PC-9 (cell line): ENCODE results near the gene COPZ1. TPM values are rescaled to one million over a fixed set of nuclear protein-coding genes. Genes with fewer than 3 reads are reported as not detected.
"Not testable (repeated sequence)": the region's sequence is repeated elsewhere in the genome, so short reads cannot be mapped to it uniquely, and the experiment has no call there.

Experiments used
- BruUV-seq: library from RNA; stranded (reverse); fragments of 400-500 nt; replicated peaks from 2 replicates; lab custom pipeline; 2021; lab: Mats Ljungman, UMichigan
- CTCF ChIA-PET: fragments of 300-600 bp; sonication (Branson Sonifier 250); formaldehyde crosslinking; loops from one replicate; lab custom pipeline; 2022; ENCODE audit warnings: antibody characterized with exemption; lab: Charles Lee
- POLR2A ChIA-PET: fragments of 300-600 bp; sonication (Branson Sonifier 250); formaldehyde crosslinking; loops from one replicate; lab custom pipeline; 2022; ENCODE audit warnings: antibody characterized with exemption; ENCODE audit not compliant: unreplicated experiment; lab: Charles Lee
- DNase-seq, 2 experiments: peaks; one replicate each; pipeline versions ENCODE4 v3.0.0 to v3.0.0-alpha.2; 2015 to 2022; ENCODE audit warnings: mixed read lengths in 1 of 2
- H2AFZ ChIP-seq: fragments of 200-600 bp; sonication (generic); 2 replicates; pipeline ENCODE4 v1.8.1; 2017; ENCODE audit warnings: antibody characterized with exemption
- H3F3A ChIP-seq: fragments of 200-600 bp; sonication (generic); 2 replicates; pipeline ENCODE4 v1.8.1; 2017; ENCODE audit warnings: antibody characterized with exemption, mild to moderate bottlenecking, low read depth; ENCODE audit not compliant: insufficient read depth
- H3K27ac ChIP-seq: fragments of 200-600 bp; sonication (generic); 2 replicates; pipeline ENCODE4 v1.6.1; 2016; ENCODE audit warnings: mixed run types
- H3K27me3 ChIP-seq: fragments of 200-600 bp; sonication (generic); 2 replicates; pipeline ENCODE4 v1.6.1; 2016; ENCODE audit warnings: low read depth, mixed run types; ENCODE audit not compliant: insufficient read depth
- H3K36me3 ChIP-seq: fragments of 200-600 bp; sonication (generic); 2 replicates; pipeline ENCODE4 v1.6.1; 2016; ENCODE audit warnings: low read depth, mixed run types
- H3K4me1 ChIP-seq: fragments of 200-600 bp; sonication (generic); replicated peaks from 2 replicates; pipeline ENCODE4 v1.6.1; 2016; ENCODE audit warnings: mixed run types; ENCODE audit not compliant: insufficient read depth
- H3K4me2 ChIP-seq: fragments of 200-600 bp; sonication (generic); 2 replicates; pipeline ENCODE4 v1.6.1; 2017; ENCODE audit warnings: mixed run types
- H3K4me3 ChIP-seq: fragments of 200-600 bp; sonication (generic); 2 replicates; pipeline ENCODE4 v1.6.1; 2016; ENCODE audit warnings: mixed run types
- H3K79me2 ChIP-seq: fragments of 200-600 bp; sonication (generic); 2 replicates; pipeline ENCODE4 v1.6.1; 2017; ENCODE audit warnings: low read depth, mixed run types
- H3K9me2 ChIP-seq: fragments of 200-600 bp; sonication (generic); 2 replicates; pipeline ENCODE4 v1.8.1; 2017; ENCODE audit warnings: mild to moderate bottlenecking; ENCODE audit not compliant: insufficient read depth
- H3K9me3 ChIP-seq: fragments of 200-600 bp; sonication (generic); 2 replicates; pipeline ENCODE4 v1.8.1; 2016; ENCODE audit warnings: low read depth; ENCODE audit not compliant: insufficient read depth
- H4K20me1 ChIP-seq: fragments of 200-600 bp; sonication (generic); 2 replicates; pipeline ENCODE4 v1.8.1; 2017; ENCODE audit not compliant: insufficient read depth
- EZH2 ChIP-seq: fragments of 200-600 bp; sonication (generic); IDR thresholded peaks from 2 replicates; pipeline ENCODE4 v1.8.0; 2017; ENCODE audit warnings: antibody characterized with exemption, low read depth
- intact Hi-C: fragments of 100-400 bp; cut with micrococcal nuclease; formaldehyde crosslinking; loops from one replicate; pipeline ENCODE4 v1.10.0; 2022; ENCODE audit not compliant: unreplicated experiment
- total RNA-seq: library from RNA; stranded (reverse); gene quantifications from 2 replicates; pipeline ENCODE4 v1.2.3, GENCODE V29; 2021
- TF ChIP-seq, protein P1 (sequence below): fragments of 200-600 bp; sonication (generic); conservative IDR thresholded peaks from 2 replicates; pipeline ENCODE4 v1.6.1; 2017; ENCODE audit warnings: mixed run types, antibody characterized with exemption, mild to moderate bottlenecking, moderate library complexity

COPZ1 gene
- total RNA-seq, 1 experiment from 2014 or later, result 232 TPM

- H3K27me3 ChIP-seq, result no peaks in the 10 kb centered on the region
- H3K36me3 ChIP-seq, result peaks cover 69% of the 10 kb centered on the region
- H3K9me3 ChIP-seq, result no peaks in the 10 kb centered on the region
- intact Hi-C loops, result no loop called here
- no peak overlapping the region for H2AFZ ChIP-seq
- peak overlapping the region; percentile 94 for H3K27ac ChIP-seq
- TF ChIP-seq EZH2, result no peak
- TF ChIP-seq, protein P1, sequence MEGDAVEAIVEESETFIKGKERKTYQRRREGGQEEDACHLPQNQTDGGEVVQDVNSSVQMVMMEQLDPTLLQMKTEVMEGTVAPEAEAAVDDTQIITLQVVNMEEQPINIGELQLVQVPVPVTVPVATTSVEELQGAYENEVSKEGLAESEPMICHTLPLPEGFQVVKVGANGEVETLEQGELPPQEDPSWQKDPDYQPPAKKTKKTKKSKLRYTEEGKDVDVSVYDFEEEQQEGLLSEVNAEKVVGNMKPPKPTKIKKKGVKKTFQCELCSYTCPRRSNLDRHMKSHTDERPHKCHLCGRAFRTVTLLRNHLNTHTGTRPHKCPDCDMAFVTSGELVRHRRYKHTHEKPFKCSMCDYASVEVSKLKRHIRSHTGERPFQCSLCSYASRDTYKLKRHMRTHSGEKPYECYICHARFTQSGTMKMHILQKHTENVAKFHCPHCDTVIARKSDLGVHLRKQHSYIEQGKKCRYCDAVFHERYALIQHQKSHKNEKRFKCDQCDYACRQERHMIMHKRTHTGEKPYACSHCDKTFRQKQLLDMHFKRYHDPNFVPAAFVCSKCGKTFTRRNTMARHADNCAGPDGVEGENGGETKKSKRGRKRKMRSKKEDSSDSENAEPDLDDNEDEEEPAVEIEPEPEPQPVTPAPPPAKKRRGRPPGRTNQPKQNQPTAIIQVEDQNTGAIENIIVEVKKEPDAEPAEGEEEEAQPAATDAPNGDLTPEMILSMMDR, result no peak
- peak overlapping the region; percentile 98 for H3K4me2 ChIP-seq
- CTCF ChIA-PET, result no interaction called here
- H3K4me1 ChIP-seq, result peaks cover 39% of the 10 kb centered on the region
- peaks cover 67% of the 10 kb centered on the region for H4K20me1 ChIP-seq
- peaks cover 62% of the 10 kb centered on the region for H3K79me2 ChIP-seq
- POLR2A ChIA-PET, result interaction anchor here (0.7 kb wide), 2 partner anchors 10 to 29 kb away, joined by 5 to 8 read pairs; no protein-coding TSS in a partner anchor
- DNase-seq, result no peak
- BruUV-seq, result no TSS peak
- peak overlapping the region; percentile 82 for H3K4me3 ChIP-seq
- H3K9me2 ChIP-seq, result no peaks in the 10 kb centered on the region
- H3F3A ChIP-seq, result peaks cover 87% of the 10 kb centered on the region
These were observed 41.9 kb upstream of the COPZ1 start for GRCh38 chr12:54282949-54283593.

DNA sequence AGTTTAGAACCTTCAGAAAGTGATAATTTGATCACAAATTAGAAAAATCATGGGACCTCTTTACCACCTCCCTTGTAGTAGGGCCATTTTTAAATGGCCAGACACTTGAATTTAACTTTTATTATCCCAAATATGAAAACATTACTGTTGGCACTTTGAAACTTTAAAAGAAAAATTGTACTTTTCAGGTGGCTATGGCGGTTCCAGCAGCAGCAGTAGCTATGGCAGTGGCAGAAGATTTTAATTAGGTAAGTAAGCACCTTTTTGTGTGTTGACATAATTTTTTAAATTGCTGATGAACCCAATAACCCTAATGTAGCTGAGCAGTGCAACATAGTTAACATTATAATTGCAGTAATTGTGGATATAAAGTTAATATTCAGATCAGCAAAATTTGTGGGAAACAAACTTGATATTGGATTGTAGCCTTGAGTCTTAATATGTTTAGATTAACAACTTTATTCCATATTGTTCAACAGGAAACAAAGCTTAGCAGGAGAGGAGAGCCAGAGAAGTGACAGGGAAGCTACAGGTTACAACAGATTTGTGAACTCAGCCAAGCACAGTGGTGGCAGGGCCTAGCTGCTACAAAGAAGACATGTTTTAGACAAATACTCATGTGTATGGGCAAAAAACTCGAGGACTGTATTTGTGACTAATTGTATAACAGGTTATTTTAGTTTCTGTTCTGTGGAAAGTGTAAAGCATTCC lies 40.7 kb upstream of the COPZ1 start:
- Histone ChIP-seq H4K20me1 (peaks cover 67% of the 10 kb centered on the region), H3K4me2 (peak overlapping the region; percentile 98), H3K4me1 (peaks cover 34% of the 10 kb centered on the region), H3K4me3 (peak overlapping the region; percentile 82), H3K36me3 (peaks cover 65% of the 10 kb centered on the region), H3K27ac (peak overlapping the region; percentile 94), H3F3A (peaks cover 87% of the 10 kb centered on the region), H3K79me2 (peaks cover 50% of the 10 kb centered on the region)
- H3K9me3 ChIP-seq, H3K27me3 ChIP-seq, H2AFZ ChIP-seq, CTCF ChIA-PET, H3K9me2 ChIP-seq, DNase-seq, intact Hi-C loops, BruUV-seq: not testable (repeated sequence)
- POLR2A ChIA-PET, result interaction anchor here (0.7 kb wide), 1 partner anchor 30 kb away, joined by 8 read pairs; no protein-coding TSS in a partner anchor

GRCh38 chr12:54285150-54286041 lies 39.5 kb upstream of the COPZ1 start:
- Histone ChIP-seq H2AFZ (no peak overlapping the region), H3K9me3 (no peaks in the 10 kb centered on the region), H3K4me1 (peaks cover 34% of the 10 kb centered on the region), H4K20me1 (peaks cover 67% of the 10 kb centered on the region), H3K27me3 (no peaks in the 10 kb centered on the region), H3K27ac (peak overlapping the region; percentile 36), H3F3A (peaks cover 96% of the 10 kb centered on the region), H3K4me3 (peak overlapping the region; percentile 10; the same call in 1 of the 2 replicates), H3K36me3 (peaks cover 65% of the 10 kb centered on the region), H3K79me2 (peaks cover 48% of the 10 kb centered on the region), H3K4me2 (peak overlapping the region; percentile 41), H3K9me2 (no peaks in the 10 kb centered on the region)
- CTCF ChIA-PET, result interaction anchor here (1.5 kb wide), 1 partner anchor 39 kb away, joined by 5 read pairs; no protein-coding TSS in a partner anchor
- DNase-seq, result no peak
- TF ChIP-seq, protein P1, result peak; percentile 65
- no peak for TF ChIP-seq EZH2
- no TSS peak for BruUV-seq
- POLR2A ChIA-PET, result no interaction called here
- intact Hi-C loops, result no loop called here
